ENCODE data around the gene VPS4A.

GRCh38 chr16:69328854-69329316, 17.7 kb downstream of the VPS4A start:
- TF ChIP-seq POLR2AphosphoS5 (IDR thresholded peaks at IDR 0.05; ENCODE audit: low read depth, low read length) (no peak), TAF1 (IDR thresholded peaks at IDR 0.05; ENCODE audit: borderline replicate concordance, insufficient read depth, low read length) (no peak)
- TF ChIP-seq, protein P1, sequence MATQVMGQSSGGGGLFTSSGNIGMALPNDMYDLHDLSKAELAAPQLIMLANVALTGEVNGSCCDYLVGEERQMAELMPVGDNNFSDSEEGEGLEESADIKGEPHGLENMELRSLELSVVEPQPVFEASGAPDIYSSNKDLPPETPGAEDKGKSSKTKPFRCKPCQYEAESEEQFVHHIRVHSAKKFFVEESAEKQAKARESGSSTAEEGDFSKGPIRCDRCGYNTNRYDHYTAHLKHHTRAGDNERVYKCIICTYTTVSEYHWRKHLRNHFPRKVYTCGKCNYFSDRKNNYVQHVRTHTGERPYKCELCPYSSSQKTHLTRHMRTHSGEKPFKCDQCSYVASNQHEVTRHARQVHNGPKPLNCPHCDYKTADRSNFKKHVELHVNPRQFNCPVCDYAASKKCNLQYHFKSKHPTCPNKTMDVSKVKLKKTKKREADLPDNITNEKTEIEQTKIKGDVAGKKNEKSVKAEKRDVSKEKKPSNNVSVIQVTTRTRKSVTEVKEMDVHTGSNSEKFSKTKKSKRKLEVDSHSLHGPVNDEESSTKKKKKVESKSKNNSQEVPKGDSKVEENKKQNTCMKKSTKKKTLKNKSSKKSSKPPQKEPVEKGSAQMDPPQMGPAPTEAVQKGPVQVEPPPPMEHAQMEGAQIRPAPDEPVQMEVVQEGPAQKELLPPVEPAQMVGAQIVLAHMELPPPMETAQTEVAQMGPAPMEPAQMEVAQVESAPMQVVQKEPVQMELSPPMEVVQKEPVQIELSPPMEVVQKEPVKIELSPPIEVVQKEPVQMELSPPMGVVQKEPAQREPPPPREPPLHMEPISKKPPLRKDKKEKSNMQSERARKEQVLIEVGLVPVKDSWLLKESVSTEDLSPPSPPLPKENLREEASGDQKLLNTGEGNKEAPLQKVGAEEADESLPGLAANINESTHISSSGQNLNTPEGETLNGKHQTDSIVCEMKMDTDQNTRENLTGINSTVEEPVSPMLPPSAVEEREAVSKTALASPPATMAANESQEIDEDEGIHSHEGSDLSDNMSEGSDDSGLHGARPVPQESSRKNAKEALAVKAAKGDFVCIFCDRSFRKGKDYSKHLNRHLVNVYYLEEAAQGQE (IDR thresholded peaks at IDR 0.05; ENCODE audit: insufficient read depth in 1 of 2, low read depth in 2 of 2, low read length in 2 of 2): no peak
